Measurements from ENCODE around the gene SPRR5.

- TF ChIP-seq POLR2A (IDR thresholded peaks at IDR 0.05; ENCODE audit: low read depth, low read length), result no peak
- TF ChIP-seq TAF1 (IDR thresholded peaks at IDR 0.05; ENCODE audit: borderline replicate concordance, low read depth, low read length), result no peak
These were observed 48.8 kb downstream of the SPRR5 start for GRCh38 chr1:152995842-152996241.

All from GM12892 (cell line).